ENCODE measurements around the gene PRKAA2.
"Not testable (repeated sequence)": the region's sequence is repeated elsewhere in the genome, so short reads cannot be mapped to it uniquely, and the experiment has no call there.

PRKAA2 gene

GRCh38 chr1:56644919-56645676 is at the start of gene PRKAA2:
Gene PRKAA2, plus strand, starts transcription at chr1:56645314. Its CDS starts 74 bp downstream, at chr1:56645388.
- Histone ChIP-seq H3K27me3 (replicated peaks; ENCODE audit: control insufficient read depth, insufficient read depth, low read length) (no peaks in the 10 kb centered on the region), H3K4me1 (ENCODE audit: control insufficient read depth, insufficient read depth, low read length) (peaks cover 14% of the 10 kb centered on the region), H3K9me3 (ENCODE audit: control insufficient read depth, low read length) (no peaks in the 10 kb centered on the region), H3K9ac (ENCODE audit: low read length) (peak within 1 kb of the TSS; percentile 76), H3K4me3 (ENCODE audit: low read length) (peak within 1 kb of the TSS; percentile 82), H3K36me3 (ENCODE audit: control insufficient read depth, insufficient read depth, low read length, severe bottlenecking) (no peaks in the 10 kb centered on the region)
- peak; percentile 74 for DNase-seq (ENCODE audit: low read depth)

- DNase-seq (ENCODE audit: low read depth); H3K9ac ChIP-seq (ENCODE audit: low read length); H3K4me3 ChIP-seq (ENCODE audit: low read length); H3K36me3 ChIP-seq (ENCODE audit: control insufficient read depth, insufficient read depth, low read length, severe bottlenecking); H3K9me3 ChIP-seq (ENCODE audit: control insufficient read depth, low read length); H3K27me3 ChIP-seq (replicated peaks; ENCODE audit: control insufficient read depth, insufficient read depth, low read length); H3K4me1 ChIP-seq (ENCODE audit: control insufficient read depth, insufficient read depth, low read length): not testable (repeated sequence)
Observed at GRCh38 chr1:56595397-56596191, 49.5 kb upstream of the PRKAA2 start.

DNA sequence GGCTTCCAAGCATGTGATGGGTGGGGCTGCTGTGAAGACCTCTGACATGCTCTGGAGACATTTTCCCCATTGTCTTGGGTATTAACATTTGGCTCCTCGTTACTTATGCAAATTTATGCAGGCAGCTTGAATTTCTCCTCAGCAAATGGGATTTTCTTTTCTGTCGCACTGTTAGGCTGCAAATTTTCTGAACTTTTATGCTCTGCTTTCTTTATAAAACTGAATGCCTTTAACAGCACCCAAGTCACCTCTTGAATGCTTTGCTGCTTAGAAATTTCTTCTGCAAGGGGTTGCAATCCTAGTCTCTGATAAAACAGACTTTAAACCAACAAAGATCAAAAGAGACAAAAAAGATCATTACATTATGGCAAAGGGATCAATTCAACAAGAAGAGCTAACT is 35.0 kb upstream of the PRKAA2 start:
- peaks cover 12% of the 10 kb centered on the region for H3K9me3 ChIP-seq (ENCODE audit: control insufficient read depth, low read length)
- not testable (repeated sequence) for H3K9ac ChIP-seq (ENCODE audit: low read length); H3K4me3 ChIP-seq (ENCODE audit: low read length); DNase-seq (ENCODE audit: low read depth); H3K4me1 ChIP-seq (ENCODE audit: control insufficient read depth, insufficient read depth, low read length); H3K27me3 ChIP-seq (replicated peaks; ENCODE audit: control insufficient read depth, insufficient read depth, low read length); H3K36me3 ChIP-seq (ENCODE audit: control insufficient read depth, insufficient read depth, low read length, severe bottlenecking)

- H3K36me3 ChIP-seq (ENCODE audit: control insufficient read depth, insufficient read depth, low read length, severe bottlenecking); H3K27me3 ChIP-seq (replicated peaks; ENCODE audit: control insufficient read depth, insufficient read depth, low read length); H3K9ac ChIP-seq (ENCODE audit: low read length); DNase-seq (ENCODE audit: low read depth); H3K4me3 ChIP-seq (ENCODE audit: low read length); H3K4me1 ChIP-seq (ENCODE audit: control insufficient read depth, insufficient read depth, low read length): not testable (repeated sequence)
- H3K9me3 ChIP-seq (ENCODE audit: control insufficient read depth, low read length): peaks cover 12% of the 10 kb centered on the region
Observed at GRCh38 chr1:56610770-56611169, 34.3 kb upstream of the PRKAA2 start.

DNA sequence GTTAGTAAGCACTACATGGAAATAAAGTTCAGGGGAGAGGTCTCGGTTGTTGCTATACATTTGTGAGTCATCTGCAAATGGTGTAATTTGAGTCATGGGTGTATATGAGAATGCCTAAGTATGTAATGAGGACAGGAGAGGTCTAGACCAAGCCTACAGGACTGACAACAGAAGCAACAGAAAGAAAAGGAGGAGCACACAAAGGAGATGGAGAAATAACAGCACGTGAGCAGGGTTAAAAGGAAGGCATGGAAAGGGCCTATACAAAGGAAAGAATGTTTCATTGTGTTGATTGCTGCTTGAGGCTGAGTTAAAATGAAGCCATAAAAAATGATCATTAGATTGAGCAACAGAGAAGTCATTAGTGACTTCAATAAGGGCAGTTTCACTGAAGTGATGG is 28.0 kb upstream of the PRKAA2 start:
- DNase-seq (ENCODE audit: low read depth): peak; percentile 28
- no peaks in the 10 kb centered on the region for H3K27me3 ChIP-seq (replicated peaks; ENCODE audit: control insufficient read depth, insufficient read depth, low read length)
- H3K36me3 ChIP-seq (ENCODE audit: control insufficient read depth, insufficient read depth, low read length, severe bottlenecking): no peaks in the 10 kb centered on the region
- H3K9me3 ChIP-seq (ENCODE audit: control insufficient read depth, low read length): peaks cover 8% of the 10 kb centered on the region
- H3K4me3 ChIP-seq (ENCODE audit: low read length): no peak overlapping the region
- no peak overlapping the region for H3K9ac ChIP-seq (ENCODE audit: low read length)
- no peaks in the 10 kb centered on the region for H3K4me1 ChIP-seq (ENCODE audit: control insufficient read depth, insufficient read depth, low read length)

DNA sequence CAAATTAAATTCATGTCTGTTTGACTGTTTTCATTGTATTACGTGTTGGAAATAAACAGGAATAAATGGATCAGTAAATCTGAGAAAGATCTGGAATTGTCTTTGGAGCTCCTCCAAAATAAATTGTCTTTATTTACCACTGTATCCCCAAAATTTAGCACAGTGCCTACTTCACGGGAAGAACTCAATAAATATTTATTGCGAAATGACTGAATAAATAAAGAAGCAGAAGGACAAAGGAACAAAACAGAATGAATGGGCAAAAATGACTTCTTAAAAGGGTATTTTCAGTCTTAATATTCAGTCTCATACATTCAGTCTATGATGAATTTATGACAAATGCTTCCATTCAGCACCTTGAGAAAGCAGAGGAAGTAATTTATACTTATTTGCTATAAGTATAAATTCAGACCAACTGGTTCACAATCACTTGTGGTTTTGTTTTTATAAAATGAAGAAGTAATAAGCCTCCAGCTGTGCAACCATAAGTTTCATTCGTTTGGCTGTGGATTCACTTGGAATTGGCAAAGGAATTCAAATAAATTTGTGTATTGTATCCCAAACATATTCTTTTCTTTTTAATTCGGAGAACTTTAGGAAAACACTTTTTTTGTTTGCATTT is 19.2 kb upstream of the PRKAA2 start:
- H3K36me3 ChIP-seq (ENCODE audit: control insufficient read depth, insufficient read depth, low read length, severe bottlenecking): no peaks in the 10 kb centered on the region
- peaks cover 18% of the 10 kb centered on the region for H3K4me1 ChIP-seq (ENCODE audit: control insufficient read depth, insufficient read depth, low read length)
- no peak for DNase-seq (ENCODE audit: low read depth)
- no peak overlapping the region for H3K9ac ChIP-seq (ENCODE audit: low read length)
- no peaks in the 10 kb centered on the region for H3K9me3 ChIP-seq (ENCODE audit: control insufficient read depth, low read length)
- H3K27me3 ChIP-seq (replicated peaks; ENCODE audit: control insufficient read depth, insufficient read depth, low read length): no peaks in the 10 kb centered on the region
- H3K4me3 ChIP-seq (ENCODE audit: low read length): no peak overlapping the region

- H3K36me3 ChIP-seq (ENCODE audit: control insufficient read depth, insufficient read depth, low read length, severe bottlenecking): no peaks in the 10 kb centered on the region
- no peaks in the 10 kb centered on the region for H3K9me3 ChIP-seq (ENCODE audit: control insufficient read depth, low read length)
- peak; percentile 60 for DNase-seq (ENCODE audit: low read depth)
- peaks cover 18% of the 10 kb centered on the region for H3K4me1 ChIP-seq (ENCODE audit: control insufficient read depth, insufficient read depth, low read length)
- H3K27me3 ChIP-seq (replicated peaks; ENCODE audit: control insufficient read depth, insufficient read depth, low read length): no peaks in the 10 kb centered on the region
- H3K9ac ChIP-seq (ENCODE audit: low read length): no peak overlapping the region
- no peak overlapping the region for H3K4me3 ChIP-seq (ENCODE audit: low read length)
Observed at GRCh38 chr1:56626546-56626945, 18.6 kb upstream of the PRKAA2 start.

DNA sequence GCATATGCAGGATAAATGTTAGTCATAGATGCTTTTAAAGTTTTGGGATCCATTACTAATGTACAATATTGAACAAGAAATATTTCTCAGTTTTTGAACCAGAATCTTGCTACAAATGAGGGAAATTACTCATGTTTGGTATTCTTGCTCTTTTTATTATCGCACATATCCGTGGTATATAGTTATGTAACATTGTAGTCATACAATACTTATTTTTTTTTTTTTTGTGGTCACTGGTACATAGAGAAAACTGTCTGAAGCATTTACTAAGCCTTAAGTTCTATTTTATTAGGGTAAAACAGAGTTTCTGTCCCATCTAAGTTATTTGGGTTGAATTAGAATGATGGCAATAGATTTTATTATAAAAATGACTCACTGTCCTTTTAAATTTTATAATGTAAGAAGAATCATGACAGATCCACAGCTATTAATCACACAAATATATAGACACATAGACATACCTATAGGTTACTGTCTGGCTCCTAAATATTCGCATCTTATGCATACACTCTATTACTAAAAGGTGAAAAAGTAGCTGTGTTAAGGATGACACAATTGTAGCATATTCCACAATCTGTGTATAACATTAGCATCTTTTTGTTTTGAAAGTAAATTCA is 18.0 kb upstream of the PRKAA2 start:
- H3K9me3 ChIP-seq (ENCODE audit: control insufficient read depth, low read length): no peaks in the 10 kb centered on the region
- no peak overlapping the region for H3K4me3 ChIP-seq (ENCODE audit: low read length)
- H3K9ac ChIP-seq (ENCODE audit: low read length): no peak overlapping the region
- peaks cover 18% of the 10 kb centered on the region for H3K4me1 ChIP-seq (ENCODE audit: control insufficient read depth, insufficient read depth, low read length)
- H3K27me3 ChIP-seq (replicated peaks; ENCODE audit: control insufficient read depth, insufficient read depth, low read length): no peaks in the 10 kb centered on the region
- no peaks in the 10 kb centered on the region for H3K36me3 ChIP-seq (ENCODE audit: control insufficient read depth, insufficient read depth, low read length, severe bottlenecking)
- no peak for DNase-seq (ENCODE audit: low read depth)

DNA sequence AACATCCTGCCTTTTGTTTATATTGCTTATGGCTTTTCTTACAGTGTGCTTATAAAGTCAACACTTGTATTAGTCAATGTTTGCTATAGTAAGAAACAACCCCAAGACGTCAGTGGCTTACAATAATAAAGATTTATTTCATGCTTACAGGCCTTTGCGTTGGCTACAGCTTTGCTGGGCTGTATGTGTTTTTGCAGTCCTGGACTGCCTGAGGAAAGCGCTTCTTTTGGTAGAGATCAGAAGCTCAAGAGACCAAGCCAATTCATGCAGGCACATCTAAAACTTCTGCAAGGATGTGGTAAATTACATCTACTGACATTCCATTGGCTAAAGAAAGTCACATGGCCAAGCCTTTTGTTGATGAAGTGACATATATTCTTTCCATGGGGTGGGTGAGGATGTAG is 17.5 kb upstream of the PRKAA2 start:
- DNase-seq (ENCODE audit: low read depth): no peak
- Histone ChIP-seq H3K27me3 (replicated peaks; ENCODE audit: control insufficient read depth, insufficient read depth, low read length) (no peaks in the 10 kb centered on the region), H3K4me3 (ENCODE audit: low read length) (no peak overlapping the region), H3K36me3 (ENCODE audit: control insufficient read depth, insufficient read depth, low read length, severe bottlenecking) (no peaks in the 10 kb centered on the region), H3K9ac (ENCODE audit: low read length) (no peak overlapping the region), H3K9me3 (ENCODE audit: control insufficient read depth, low read length) (no peaks in the 10 kb centered on the region), H3K4me1 (ENCODE audit: control insufficient read depth, insufficient read depth, low read length) (peaks cover 18% of the 10 kb centered on the region)

- Histone ChIP-seq H3K36me3 (ENCODE audit: control insufficient read depth, insufficient read depth, low read length, severe bottlenecking) (no peaks in the 10 kb centered on the region), H3K27me3 (replicated peaks; ENCODE audit: control insufficient read depth, insufficient read depth, low read length) (no peaks in the 10 kb centered on the region)
- no peak for DNase-seq (ENCODE audit: low read depth)
Observed at GRCh38 chr1:56630786-56631185, 14.3 kb upstream of the PRKAA2 start.

GRCh38 chr1:56631901-56632300 is 13.2 kb upstream of the PRKAA2 start:
- no peaks in the 10 kb centered on the region for H3K36me3 ChIP-seq (ENCODE audit: control insufficient read depth, insufficient read depth, low read length, severe bottlenecking)
- H3K27me3 ChIP-seq (replicated peaks; ENCODE audit: control insufficient read depth, insufficient read depth, low read length): no peaks in the 10 kb centered on the region
- H3K4me1 ChIP-seq (ENCODE audit: control insufficient read depth, insufficient read depth, low read length): peaks cover 5% of the 10 kb centered on the region
- H3K4me3 ChIP-seq (ENCODE audit: low read length): no peak overlapping the region
- DNase-seq (ENCODE audit: low read depth): no peak
- no peaks in the 10 kb centered on the region for H3K9me3 ChIP-seq (ENCODE audit: control insufficient read depth, low read length)
- no peak overlapping the region for H3K9ac ChIP-seq (ENCODE audit: low read length)

More at GRCh38 chr1:56630786-56631185, 14.3 kb upstream of the PRKAA2 start:
- Histone ChIP-seq H3K4me1 (ENCODE audit: control insufficient read depth, insufficient read depth, low read length) (peaks cover 15% of the 10 kb centered on the region), H3K4me3 (ENCODE audit: low read length) (no peak overlapping the region), H3K9me3 (ENCODE audit: control insufficient read depth, low read length) (no peaks in the 10 kb centered on the region), H3K9ac (ENCODE audit: low read length) (no peak overlapping the region)
